ENCODE measurements around the gene KCTD14.

KCTD14 gene

GRCh38 chr11:77967753-77968152 is 55.3 kb downstream of the KCTD14 start:
- no peak for ATAC-seq (ENCODE audit: low read depth)
- Histone ChIP-seq H3K27me3 (ENCODE audit: insufficient read depth, poor library complexity, severe bottlenecking) (no peaks in the 10 kb centered on the region), H3K27ac (ENCODE audit: poor library complexity, severe bottlenecking) (no peak overlapping the region), H3K4me3 (ENCODE audit: severe bottlenecking) (no peak overlapping the region), H3K36me3 (ENCODE audit: low read depth) (peaks cover 4% of the 10 kb centered on the region; the same call in 1 of the 2 replicates), H3K9me3 (ENCODE audit: severe bottlenecking) (no peaks in the 10 kb centered on the region), H3K4me1 (ENCODE audit: insufficient read depth, poor library complexity, severe bottlenecking) (no peaks in the 10 kb centered on the region)
- DNase-seq (ENCODE audit: low spot score): no peak
- TF ChIP-seq CTCF (IDR thresholded peaks at IDR 0.05; ENCODE audit: poor library complexity, severe bottlenecking): no peak

- no peak overlapping the region for H3K4me3 ChIP-seq (ENCODE audit: severe bottlenecking)
- DNase-seq (ENCODE audit: low spot score) (no peak), ATAC-seq (ENCODE audit: low read depth) (no peak)
- no peak for TF ChIP-seq CTCF (IDR thresholded peaks at IDR 0.05; ENCODE audit: poor library complexity, severe bottlenecking)
- no peak overlapping the region for H3K27ac ChIP-seq (ENCODE audit: poor library complexity, severe bottlenecking)
- no peaks in the 10 kb centered on the region for H3K9me3 ChIP-seq (ENCODE audit: severe bottlenecking)
- no peaks in the 10 kb centered on the region for H3K4me1 ChIP-seq (ENCODE audit: insufficient read depth, poor library complexity, severe bottlenecking)
- H3K36me3 ChIP-seq (ENCODE audit: low read depth): peaks cover 4% of the 10 kb centered on the region; the same call in 1 of the 2 replicates
- H3K27me3 ChIP-seq (ENCODE audit: insufficient read depth, poor library complexity, severe bottlenecking): no peaks in the 10 kb centered on the region
Observed at GRCh38 chr11:77967121-77967520, 56.0 kb downstream of the KCTD14 start.

GRCh38 chr11:77966338-77966737 is 56.7 kb downstream of the KCTD14 start:
- DNase-seq (ENCODE audit: low spot score) (no peak), ATAC-seq (ENCODE audit: low read depth) (no peak)
- Histone ChIP-seq H3K27ac (ENCODE audit: poor library complexity, severe bottlenecking) (no peak overlapping the region), H3K9me3 (ENCODE audit: severe bottlenecking) (no peaks in the 10 kb centered on the region), H3K36me3 (ENCODE audit: low read depth) (peaks cover 4% of the 10 kb centered on the region; the same call in 1 of the 2 replicates), H3K4me1 (ENCODE audit: insufficient read depth, poor library complexity, severe bottlenecking) (no peaks in the 10 kb centered on the region), H3K27me3 (ENCODE audit: insufficient read depth, poor library complexity, severe bottlenecking) (no peaks in the 10 kb centered on the region), H3K4me3 (ENCODE audit: severe bottlenecking) (no peak overlapping the region)
- TF ChIP-seq CTCF (IDR thresholded peaks at IDR 0.05; ENCODE audit: poor library complexity, severe bottlenecking): no peak

Measured in RWPE2 (cell line).